Neutrophil (primary cell): ENCODE measurements around the gene CDK19.
"Not testable (repeated sequence)": the region's sequence is repeated elsewhere in the genome, so short reads cannot be mapped to it uniquely, and the experiment has no call there.

Experiments
- H3K27ac ChIP-seq: fragments of 200-600 bp; sonication (generic); 2 replicates; pipeline ENCODE4 v1.5.1; 2016; ENCODE audit warnings: mild to moderate bottlenecking, moderate library complexity
- H3K27me3 ChIP-seq: fragments of 200-600 bp; sonication (generic); 2 replicates; pipeline ENCODE4 v1.6.0; 2016; ENCODE audit warnings: mild to moderate bottlenecking
- H3K36me3 ChIP-seq: fragments of 200-600 bp; sonication (generic); 2 replicates; pipeline ENCODE4 v1.5.1; 2017
- H3K4me1 ChIP-seq, 2 experiments: fragments of 200-600 bp in 1 of 2; sonication (generic) in 1 of 2; 1 replicate in 1 of 2; 2 replicates in 1 of 2; pipeline versions ENCODE4 v1.5.1 to v1.6.1; 2013 to 2016; ENCODE audit warnings: low read depth in 1 of 2, low read length in 1 of 2, mild to moderate bottlenecking in 1 of 2, moderate library complexity in 1 of 2; ENCODE audit not compliant: control insufficient read depth in 1 of 2, insufficient read depth in 1 of 2
- H3K4me3 ChIP-seq, 2 experiments: fragments of 200-600 bp in 1 of 2; sonication (generic) in 1 of 2; 1 replicate in 1 of 2; 2 replicates in 1 of 2; pipeline ENCODE4 v1.5.1; 2013 to 2016; ENCODE audit warnings: low read depth in 1 of 2, low read length in 1 of 2, mild to moderate bottlenecking in 1 of 2, moderate library complexity in 1 of 2
- H3K9me3 ChIP-seq: fragments of 200-600 bp; sonication (generic); 2 replicates; pipeline ENCODE4 v1.5.1; 2016
- TF ChIP-seq, protein P1 (sequence below): fragments of 200-600 bp; sonication (generic); IDR thresholded peaks from 2 replicates; pipeline ENCODE4 v1.5.1; 2016; ENCODE audit warnings: antibody characterized with exemption

CDK19 gene

DNA sequence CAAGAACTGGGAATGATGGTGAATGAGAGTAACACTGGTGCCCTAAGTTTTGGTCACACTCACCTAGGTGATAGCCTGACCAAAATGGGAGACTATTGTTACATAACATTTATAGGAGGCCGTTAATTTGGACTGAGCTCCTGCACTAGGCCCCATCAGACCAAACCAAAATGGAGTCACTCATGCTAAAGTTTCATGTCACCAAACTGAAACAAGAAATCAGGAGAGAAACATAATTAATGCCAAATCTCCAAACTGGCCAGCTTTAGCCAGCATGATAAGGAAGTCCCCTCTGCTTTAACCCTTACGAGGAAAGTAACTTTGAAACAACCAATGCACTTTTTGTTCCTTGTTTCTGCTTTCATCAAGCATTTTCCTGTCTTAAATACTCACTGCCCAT, 227.9 kb downstream of the CDK19 start:
- TF ChIP-seq, protein P1, sequence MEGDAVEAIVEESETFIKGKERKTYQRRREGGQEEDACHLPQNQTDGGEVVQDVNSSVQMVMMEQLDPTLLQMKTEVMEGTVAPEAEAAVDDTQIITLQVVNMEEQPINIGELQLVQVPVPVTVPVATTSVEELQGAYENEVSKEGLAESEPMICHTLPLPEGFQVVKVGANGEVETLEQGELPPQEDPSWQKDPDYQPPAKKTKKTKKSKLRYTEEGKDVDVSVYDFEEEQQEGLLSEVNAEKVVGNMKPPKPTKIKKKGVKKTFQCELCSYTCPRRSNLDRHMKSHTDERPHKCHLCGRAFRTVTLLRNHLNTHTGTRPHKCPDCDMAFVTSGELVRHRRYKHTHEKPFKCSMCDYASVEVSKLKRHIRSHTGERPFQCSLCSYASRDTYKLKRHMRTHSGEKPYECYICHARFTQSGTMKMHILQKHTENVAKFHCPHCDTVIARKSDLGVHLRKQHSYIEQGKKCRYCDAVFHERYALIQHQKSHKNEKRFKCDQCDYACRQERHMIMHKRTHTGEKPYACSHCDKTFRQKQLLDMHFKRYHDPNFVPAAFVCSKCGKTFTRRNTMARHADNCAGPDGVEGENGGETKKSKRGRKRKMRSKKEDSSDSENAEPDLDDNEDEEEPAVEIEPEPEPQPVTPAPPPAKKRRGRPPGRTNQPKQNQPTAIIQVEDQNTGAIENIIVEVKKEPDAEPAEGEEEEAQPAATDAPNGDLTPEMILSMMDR: no peak
- H3K36me3 ChIP-seq: no peaks in the 10 kb centered on the region
- H3K9me3 ChIP-seq: no peaks in the 10 kb centered on the region
- no peak overlapping the region for H3K4me3 ChIP-seq
- H3K27ac ChIP-seq: no peak overlapping the region
- no peaks in the 10 kb centered on the region for H3K27me3 ChIP-seq
- H3K4me1 ChIP-seq: peaks cover 0 to 9% of the 10 kb centered on the region in 2 experiments

DNA sequence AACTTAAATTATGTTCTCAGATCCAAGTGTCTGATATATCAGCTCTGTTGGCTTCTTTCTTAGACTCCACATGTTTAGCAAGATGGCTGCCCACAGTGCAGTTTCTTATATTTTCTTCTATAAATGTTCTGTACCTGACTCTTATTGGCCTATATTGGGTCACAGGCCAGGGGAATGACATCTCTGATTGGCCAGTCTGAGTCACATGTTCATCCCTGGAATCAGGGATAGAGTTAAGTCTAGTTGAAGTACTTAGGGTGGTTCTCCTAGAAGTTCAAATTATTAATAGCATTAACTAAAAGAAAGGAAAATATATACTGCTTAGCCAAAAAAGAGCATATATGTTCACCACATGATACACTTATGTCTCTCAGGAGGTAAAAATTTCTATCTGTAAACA, 233.6 kb downstream of the CDK19 start:
- TF ChIP-seq, protein P1: no peak
- Histone ChIP-seq H3K27me3 (no peaks in the 10 kb centered on the region), H3K4me3 (no peak overlapping the region)

GRCh38 chr6:110577596-110578167, 237.6 kb downstream of the CDK19 start:
- H3K27ac ChIP-seq, H3K27me3 ChIP-seq, H3K4me1 ChIP-seq, H3K9me3 ChIP-seq, H3K36me3 ChIP-seq, H3K4me3 ChIP-seq: not testable (repeated sequence)

More for the DNA sequence above, 233.6 kb downstream of the CDK19 start:
- Histone ChIP-seq H3K27ac (no peak overlapping the region), H3K9me3 (no peaks in the 10 kb centered on the region), H3K4me1 (no peaks in the 10 kb centered on the region), H3K36me3 (no peaks in the 10 kb centered on the region)

- no peaks in the 10 kb centered on the region for H3K4me1 ChIP-seq
- H3K27ac ChIP-seq: no peak overlapping the region
- H3K9me3 ChIP-seq: no peaks in the 10 kb centered on the region
- no peaks in the 10 kb centered on the region for H3K36me3 ChIP-seq
- no peaks in the 10 kb centered on the region for H3K27me3 ChIP-seq
- no peak overlapping the region for H3K4me3 ChIP-seq
- TF ChIP-seq, protein P1: no peak
Measured at GRCh38 chr6:110575925-110576463, 239.3 kb downstream of the CDK19 start.

DNA sequence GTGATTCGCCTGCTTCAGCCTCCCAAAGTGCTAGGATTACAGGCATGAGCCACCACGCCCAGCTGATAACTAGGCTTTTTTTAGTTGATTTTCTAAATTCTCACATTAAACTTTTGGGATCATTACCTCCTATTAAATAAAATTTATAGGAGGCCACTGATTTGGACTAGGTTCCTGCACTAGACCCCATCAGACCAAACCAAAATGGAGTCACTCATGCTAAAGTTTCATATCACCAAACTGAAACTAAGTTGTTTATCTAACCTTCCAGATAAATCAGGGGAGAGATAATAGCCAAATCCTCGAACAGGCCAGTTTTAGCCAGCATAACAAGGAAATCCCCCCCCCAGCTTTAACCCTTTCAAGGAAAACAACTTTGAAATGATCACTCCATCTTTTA, 240.5 kb downstream of the CDK19 start:
- H3K4me1 ChIP-seq: no peaks in the 10 kb centered on the region
- H3K27me3 ChIP-seq: no peaks in the 10 kb centered on the region
- H3K36me3 ChIP-seq: no peaks in the 10 kb centered on the region
- TF ChIP-seq, protein P1: no peak
- H3K4me3 ChIP-seq: no peak overlapping the region
- no peaks in the 10 kb centered on the region for H3K9me3 ChIP-seq
- H3K27ac ChIP-seq: no peak overlapping the region

DNA sequence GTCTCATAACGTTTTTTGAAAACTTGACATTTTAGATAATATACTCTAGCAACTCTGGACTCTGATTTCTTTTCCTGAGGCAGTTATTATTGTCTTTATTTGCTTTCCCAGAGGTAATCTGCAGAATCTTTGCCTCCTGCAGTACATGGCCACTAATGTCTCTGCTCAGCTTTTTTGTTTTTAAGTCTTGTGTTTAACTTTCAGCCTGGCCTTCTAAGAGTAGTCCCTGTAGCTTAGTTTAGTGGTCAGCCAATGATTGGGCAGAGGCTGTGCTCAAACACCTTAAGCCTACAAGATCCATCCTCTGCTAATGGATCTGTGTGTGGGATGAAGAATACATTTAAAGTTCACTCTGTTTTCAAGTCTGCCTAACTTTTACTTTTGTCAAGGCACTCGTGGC, 241.7 kb downstream of the CDK19 start:
- H3K4me3 ChIP-seq: no peak overlapping the region
- no peaks in the 10 kb centered on the region for H3K27me3 ChIP-seq
- H3K4me1 ChIP-seq: no peaks in the 10 kb centered on the region
- no peaks in the 10 kb centered on the region for H3K9me3 ChIP-seq
- no peak overlapping the region for H3K27ac ChIP-seq
- TF ChIP-seq, protein P1: no peak
- H3K36me3 ChIP-seq: no peaks in the 10 kb centered on the region
